HG02642 (cell line): ENCODE data around the gene BRAP.
"Not testable (repeated sequence)": the region's sequence is repeated elsewhere in the genome, so short reads cannot be mapped to it uniquely, and the experiment has no call there.

Experiments used
- ATAC-seq: cut with Tn5 transposase; IDR thresholded peaks from one replicate; pipeline ENCODE4 v1.9.1; 2021; ENCODE audit warnings: mild to moderate bottlenecking; ENCODE audit not compliant: unreplicated experiment, poor library complexity

Gene BRAP

DNA sequence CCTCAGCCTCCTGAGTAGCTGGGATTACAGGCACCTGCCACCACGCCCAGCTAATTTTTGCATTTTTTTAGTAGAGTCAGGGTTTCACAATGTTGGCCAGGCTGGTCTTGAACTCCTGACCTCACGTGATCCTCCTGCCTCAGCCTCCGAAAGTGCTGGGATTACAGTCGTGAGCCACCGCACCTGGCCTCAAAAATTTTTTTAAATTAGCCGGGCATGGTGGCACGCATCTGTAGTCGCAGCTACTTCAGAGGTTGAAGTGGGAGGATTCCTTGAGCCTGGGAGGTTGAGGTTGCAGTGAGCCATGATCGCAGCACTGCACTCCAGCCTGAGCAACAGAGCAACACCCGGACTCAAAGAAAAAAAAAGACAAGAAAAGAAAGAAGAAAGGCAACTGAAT lies 67.9 kb downstream of the BRAP start:
- not testable (repeated sequence) for ATAC-seq

DNA sequence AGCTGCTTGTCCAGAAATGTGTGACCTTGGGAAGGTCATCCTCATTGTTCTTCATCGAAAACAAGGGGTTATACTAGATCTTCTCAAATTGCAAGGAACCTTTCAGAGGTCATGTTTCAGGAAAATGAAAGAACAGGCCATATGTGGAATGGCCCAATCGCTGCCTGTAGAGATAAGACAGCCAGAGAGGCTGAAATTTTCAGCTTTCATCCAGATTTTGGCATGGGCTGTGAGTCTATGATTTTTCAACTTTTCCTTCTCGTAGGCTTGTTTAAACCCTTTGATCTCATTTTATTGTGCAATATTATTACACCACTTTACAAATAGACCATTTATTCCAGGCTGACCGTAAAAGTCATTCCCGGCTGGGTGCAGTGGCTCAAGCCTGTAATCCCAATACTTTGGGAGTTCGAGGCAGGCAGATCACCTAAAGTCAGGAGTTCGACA lies 69.6 kb downstream of the BRAP start:
- no peak for ATAC-seq

DNA sequence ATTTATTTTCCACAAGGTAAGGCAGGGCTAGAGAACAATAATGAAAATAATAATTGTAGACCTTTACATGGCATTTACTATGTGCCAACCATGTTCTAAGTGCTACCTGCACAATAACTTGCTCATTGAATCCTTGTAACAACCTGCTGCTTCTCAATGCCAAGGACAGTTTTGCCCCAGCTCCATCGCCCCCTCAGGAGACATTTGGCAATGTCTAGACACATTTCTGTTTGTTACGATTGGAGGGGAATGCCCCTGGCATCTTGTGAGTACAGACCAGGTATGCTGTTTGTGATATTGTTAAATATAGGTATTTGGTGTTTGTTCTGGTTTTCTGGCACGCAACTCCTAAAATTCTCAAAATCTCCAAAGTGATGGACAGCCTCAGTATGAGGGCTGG lies 78.5 kb downstream of the BRAP start:
- no peak for ATAC-seq

- no peak for ATAC-seq
Measured at GRCh38 chr12:111606767-111607230, 79.0 kb downstream of the BRAP start.

- no peak for ATAC-seq
Measured at GRCh38 chr12:111605911-111606766, 79.6 kb downstream of the BRAP start.

DNA sequence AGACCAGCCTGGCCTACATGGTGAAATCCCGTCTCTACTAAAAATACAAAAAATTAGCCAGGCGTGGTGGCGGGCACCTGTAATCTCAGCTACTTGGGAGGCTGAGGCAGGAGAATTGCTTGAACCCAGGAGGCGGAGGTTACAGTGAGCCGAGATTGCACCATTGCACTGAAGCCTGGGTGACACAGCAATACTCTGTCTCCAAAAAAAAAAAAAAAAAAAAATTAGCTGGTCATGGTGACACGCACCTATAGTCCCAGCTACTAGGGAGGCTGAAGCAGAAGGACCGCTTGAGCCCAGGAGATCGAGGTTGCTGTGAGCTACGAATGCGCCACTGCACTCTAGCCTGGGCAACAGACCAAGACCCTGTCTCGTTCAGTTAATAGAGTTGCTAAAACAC lies 82.9 kb downstream of the BRAP start:
- not testable (repeated sequence) for ATAC-seq

DNA sequence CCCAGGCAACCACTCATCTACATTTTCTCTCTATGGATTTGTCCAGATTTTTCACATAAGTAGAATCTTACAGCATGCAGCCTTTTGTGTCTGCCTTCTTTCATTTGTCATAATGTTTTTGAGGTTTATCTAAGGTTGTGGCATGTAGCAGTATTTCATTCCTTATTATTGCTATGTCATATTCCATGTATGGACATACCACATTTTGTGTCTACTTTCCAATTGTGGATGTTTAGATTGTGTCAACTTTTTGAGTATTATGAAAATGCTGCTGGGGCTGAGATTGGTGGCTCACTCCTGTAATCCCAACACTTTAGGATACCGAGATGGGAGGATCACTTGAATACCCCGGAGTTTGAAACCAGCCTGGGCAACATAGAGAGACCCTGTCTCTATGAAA lies 83.4 kb downstream of the BRAP start:
- ATAC-seq, result no peak

DNA sequence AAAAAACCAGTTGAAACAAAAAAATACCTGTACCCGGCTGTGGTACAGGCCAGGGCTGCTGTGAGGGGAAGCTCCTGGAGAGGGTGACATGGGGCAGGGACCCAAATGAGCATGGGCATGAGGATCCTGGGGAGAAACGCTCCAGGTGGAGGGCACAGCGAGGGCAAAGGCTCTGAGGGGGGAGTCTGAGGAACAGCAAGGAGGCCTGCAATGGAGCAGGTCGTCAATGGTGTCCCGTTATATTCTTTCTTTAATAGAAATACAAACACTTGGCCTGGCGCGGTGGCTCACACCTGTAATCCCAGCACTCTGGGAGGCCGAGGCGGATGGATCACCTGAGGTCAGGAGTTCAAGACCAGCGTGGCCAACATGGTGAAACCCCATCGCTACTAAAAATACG lies 84.8 kb downstream of the BRAP start:
- ATAC-seq, result not testable (repeated sequence)

DNA sequence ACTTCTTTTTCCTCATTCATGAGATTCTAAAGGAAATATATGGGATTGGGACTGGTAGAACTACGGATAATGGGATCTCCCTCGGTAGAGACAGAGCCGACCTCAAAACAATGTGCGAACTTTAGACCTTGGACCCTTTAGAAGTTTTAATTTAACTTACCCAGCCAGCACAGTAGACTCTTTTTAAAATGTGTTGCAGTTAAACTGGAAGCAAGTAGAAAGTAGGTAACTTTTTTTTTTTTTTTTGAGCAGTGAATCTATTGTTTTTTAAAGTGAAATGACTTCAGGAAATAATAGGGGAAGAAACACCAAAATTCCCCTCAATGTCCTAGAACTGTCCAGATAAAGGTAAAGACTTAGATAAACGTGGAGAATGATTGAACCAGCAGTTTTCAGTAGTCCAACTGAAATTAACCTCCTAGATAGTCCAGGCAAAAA lies 85.5 kb downstream of the BRAP start:
- no peak for ATAC-seq

GRCh38 chr12:111599453-111600204 lies 86.1 kb downstream of the BRAP start:
- peak; percentile 76 for ATAC-seq

GRCh38 chr12:111598637-111599452 lies 86.9 kb downstream of the BRAP start, which contains the start of gene ATXN2:
ATXN2 (minus strand) TSS chr12:111599315; CDS start chr12:111599034, 281 bp downstream.
- peak; percentile 59 for ATAC-seq

- peak; percentile 14 for ATAC-seq
Measured at GRCh38 chr12:111597831-111598636, 87.7 kb downstream of the BRAP start.

DNA sequence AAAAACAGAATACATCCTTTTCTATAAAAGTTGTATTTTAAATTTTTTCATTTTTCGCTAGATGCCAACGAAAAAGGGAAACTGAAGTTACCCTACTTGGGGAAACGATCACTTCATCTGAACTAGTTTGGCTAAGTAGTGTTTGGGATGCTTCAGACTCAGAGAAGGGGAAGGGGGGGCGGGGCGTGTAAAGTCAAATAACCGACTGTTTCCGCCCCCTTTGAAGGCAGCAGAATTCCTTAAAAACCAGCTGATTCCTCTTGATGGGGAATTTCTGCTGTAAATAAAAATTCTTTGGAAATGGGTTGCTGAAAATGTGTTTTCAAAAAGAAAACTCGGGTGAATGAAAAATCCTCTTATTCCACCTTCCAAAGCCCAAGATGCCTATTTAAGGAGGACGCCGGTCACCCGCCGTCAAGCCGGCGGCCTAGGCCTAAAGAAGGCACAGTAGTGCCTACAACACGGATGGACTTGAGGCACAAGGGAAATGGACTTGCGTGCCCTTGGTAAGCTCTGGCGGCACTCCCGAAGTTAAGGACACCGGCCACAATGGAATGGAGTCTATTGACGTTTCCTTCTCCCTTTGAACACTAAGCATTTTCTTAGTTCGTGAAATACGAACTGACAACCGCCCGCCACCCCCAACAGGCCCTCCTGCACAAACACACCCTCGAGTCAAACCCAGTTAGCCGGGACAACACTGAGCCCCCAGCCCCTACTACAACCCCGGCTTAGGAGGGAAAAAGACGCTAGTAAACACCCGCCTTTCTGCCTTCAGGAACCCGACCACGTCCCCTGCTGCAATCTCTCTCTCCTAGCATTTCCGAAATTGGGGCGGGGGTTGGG lies 88.5 kb downstream of the BRAP start:
- no peak for ATAC-seq

- not testable (repeated sequence) for ATAC-seq
Measured at GRCh38 chr12:111595341-111595835, 90.4 kb downstream of the BRAP start.
